Body of pancreas (tissue), 4 donors: ENCODE results near the gene GNG4.

Source experiments
- POLR2A ChIP-seq, 3 donors: fragments of 450-650 bp; IDR thresholded peaks; one replicate each; pipeline ENCODE4 v1.6.1; 2016; ENCODE audit warnings: antibody characterized with exemption in 3 of 3, mild to moderate bottlenecking in 2 of 3
- TF ChIP-seq, protein P1 (sequence below), 7 experiments: fragments of 450-650 bp in 4 of 7; fragments of 200-600 bp in 3 of 7; sonication (generic) in 3 of 7; IDR thresholded peaks; one replicate each; pipeline ENCODE4 v1.5.1; 2016 to 2019; ENCODE audit warnings: antibody characterized with exemption in 7 of 7

DNA sequence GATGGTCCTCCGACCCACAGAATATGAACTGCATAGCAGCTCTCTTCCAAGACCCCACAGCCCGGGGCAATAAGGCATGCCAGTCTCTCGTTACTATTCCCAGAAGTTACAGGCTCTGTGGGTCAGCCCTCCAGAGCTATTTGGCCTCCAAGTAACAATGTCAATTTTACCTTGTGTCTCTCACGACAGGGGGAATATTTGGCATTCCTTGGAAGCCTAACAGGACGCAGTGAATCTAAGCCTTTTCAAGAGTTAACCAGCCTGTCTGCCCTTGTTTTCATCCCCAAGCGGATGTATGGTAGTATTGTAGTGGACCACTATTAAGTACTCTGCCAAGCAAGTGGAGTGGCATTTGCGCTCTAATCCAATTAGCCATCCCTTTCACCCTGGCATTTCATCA is 24.4 kb upstream of the GNG4 start:
- TF ChIP-seq, protein P1, sequence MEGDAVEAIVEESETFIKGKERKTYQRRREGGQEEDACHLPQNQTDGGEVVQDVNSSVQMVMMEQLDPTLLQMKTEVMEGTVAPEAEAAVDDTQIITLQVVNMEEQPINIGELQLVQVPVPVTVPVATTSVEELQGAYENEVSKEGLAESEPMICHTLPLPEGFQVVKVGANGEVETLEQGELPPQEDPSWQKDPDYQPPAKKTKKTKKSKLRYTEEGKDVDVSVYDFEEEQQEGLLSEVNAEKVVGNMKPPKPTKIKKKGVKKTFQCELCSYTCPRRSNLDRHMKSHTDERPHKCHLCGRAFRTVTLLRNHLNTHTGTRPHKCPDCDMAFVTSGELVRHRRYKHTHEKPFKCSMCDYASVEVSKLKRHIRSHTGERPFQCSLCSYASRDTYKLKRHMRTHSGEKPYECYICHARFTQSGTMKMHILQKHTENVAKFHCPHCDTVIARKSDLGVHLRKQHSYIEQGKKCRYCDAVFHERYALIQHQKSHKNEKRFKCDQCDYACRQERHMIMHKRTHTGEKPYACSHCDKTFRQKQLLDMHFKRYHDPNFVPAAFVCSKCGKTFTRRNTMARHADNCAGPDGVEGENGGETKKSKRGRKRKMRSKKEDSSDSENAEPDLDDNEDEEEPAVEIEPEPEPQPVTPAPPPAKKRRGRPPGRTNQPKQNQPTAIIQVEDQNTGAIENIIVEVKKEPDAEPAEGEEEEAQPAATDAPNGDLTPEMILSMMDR (IDR thresholded peaks at IDR 0.05): no peak
- no peak for TF ChIP-seq POLR2A (IDR thresholded peaks at IDR 0.05)
